IMR-90 (cell line): Measurements from ENCODE around the gene COLGALT1.

Experiments used
- BHLHE40 ChIP-seq: fragments of 150-350 bp; IDR thresholded peaks from 2 replicates; pipeline ENCODE4 v1.6.1; 2016; ENCODE audit warnings: mild to moderate bottlenecking, low read depth, low read length
- CEBPB ChIP-seq: IDR thresholded peaks from 2 replicates; pipeline ENCODE4 v1.6.1; 2012; ENCODE audit warnings: low read depth, low read length, improper control_type of control experiment
- CHD1 ChIP-seq: IDR thresholded peaks from 2 replicates; pipeline ENCODE4 v1.6.1; 2012; ENCODE audit warnings: low read depth, low read length, improper control_type of control experiment
- MAFK ChIP-seq: IDR thresholded peaks from 2 replicates; pipeline ENCODE4 v1.6.1; 2012; ENCODE audit warnings: low read depth, low read length, improper control_type of control experiment
- MAZ ChIP-seq: IDR thresholded peaks from 2 replicates; pipeline ENCODE4 v1.6.1; 2012; ENCODE audit warnings: low read depth, mild to moderate bottlenecking, low read length, improper control_type of control experiment, moderate library complexity, borderline replicate concordance
- MXI1 ChIP-seq: IDR thresholded peaks from 2 replicates; pipeline ENCODE4 v1.6.1; 2012; ENCODE audit warnings: low read depth, mild to moderate bottlenecking, low read length, moderate library complexity, borderline replicate concordance
- POLR2A ChIP-seq: IDR thresholded peaks from 2 replicates; pipeline ENCODE4 v1.6.1; 2012; ENCODE audit warnings: mild to moderate bottlenecking, low read depth, low read length
- RFX5 ChIP-seq: IDR thresholded peaks from 2 replicates; pipeline ENCODE4 v1.8.0; 2012; ENCODE audit warnings: low read depth, mild to moderate bottlenecking, low read length, moderate library complexity
- SMC3 ChIP-seq: fragments of 150-350 bp; IDR thresholded peaks from 2 replicates; pipeline ENCODE4 v1.6.1; 2016; ENCODE audit warnings: low read depth, mild to moderate bottlenecking, antibody characterized with exemption, low read length, moderate library complexity
- TF ChIP-seq, protein P1 (sequence below): conservative IDR thresholded peaks from 2 replicates; pipeline ENCODE4 v1.5.1; 2012; ENCODE audit warnings: mild to moderate bottlenecking, low read depth, low read length, improper control_type of control experiment
- TF ChIP-seq, protein P2 (sequence below): fragments of 150-350 bp; IDR thresholded peaks from 2 replicates; pipeline ENCODE4 v1.6.1; 2017; ENCODE audit warnings: mild to moderate bottlenecking, antibody characterized with exemption, low read length, low read depth
- TF ChIP-seq, protein P3 (sequence below): fragments of 150-350 bp; IDR thresholded peaks from 2 replicates; pipeline ENCODE4 v1.6.1; 2016; ENCODE audit warnings: low read depth, mild to moderate bottlenecking, low read length, moderate library complexity, borderline replicate concordance

DNA sequence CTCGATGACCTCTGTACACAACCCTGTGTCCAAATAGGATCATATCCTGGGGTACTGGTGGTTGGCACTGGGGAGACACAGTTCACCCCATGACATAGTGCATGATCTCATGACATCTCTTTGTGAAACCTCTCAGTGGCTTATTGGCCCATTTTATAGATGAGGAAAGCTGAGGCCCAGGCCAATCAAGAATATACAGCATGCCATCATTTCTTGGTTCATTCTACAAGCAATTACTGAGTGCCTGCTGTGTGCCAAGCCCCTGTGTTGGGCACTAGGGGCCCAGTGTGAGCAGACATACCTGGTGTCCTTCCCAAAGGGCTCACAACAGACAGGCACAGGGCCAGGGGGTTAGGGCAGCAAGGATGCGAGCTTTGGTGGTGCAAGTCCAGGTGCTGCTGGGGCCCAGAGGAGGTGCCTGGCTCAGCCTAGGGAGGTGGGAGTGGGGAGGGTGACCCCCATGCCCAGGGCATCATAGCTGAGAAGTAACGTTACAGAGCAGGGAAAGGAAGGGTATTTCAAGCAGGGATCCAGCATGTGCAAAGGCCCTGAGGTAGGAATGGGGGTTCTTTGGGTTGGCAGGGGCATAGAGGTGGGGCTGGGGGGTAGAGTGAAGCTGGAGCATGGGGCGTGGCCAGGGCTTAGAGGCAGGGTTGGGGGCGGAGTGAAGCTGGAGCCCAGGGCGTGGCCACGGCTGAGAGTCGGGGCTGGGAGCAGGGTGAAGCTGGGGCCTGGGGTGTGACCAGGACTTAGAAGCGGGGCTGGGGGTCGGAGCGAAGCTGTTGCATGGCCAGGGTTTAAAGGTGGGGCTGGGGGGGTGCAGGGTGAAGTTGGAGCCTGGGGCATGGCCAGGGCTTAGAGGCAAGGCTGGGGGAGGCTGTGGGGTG, 20.7 kb downstream of the COLGALT1 start:
- TF ChIP-seq, protein P1, sequence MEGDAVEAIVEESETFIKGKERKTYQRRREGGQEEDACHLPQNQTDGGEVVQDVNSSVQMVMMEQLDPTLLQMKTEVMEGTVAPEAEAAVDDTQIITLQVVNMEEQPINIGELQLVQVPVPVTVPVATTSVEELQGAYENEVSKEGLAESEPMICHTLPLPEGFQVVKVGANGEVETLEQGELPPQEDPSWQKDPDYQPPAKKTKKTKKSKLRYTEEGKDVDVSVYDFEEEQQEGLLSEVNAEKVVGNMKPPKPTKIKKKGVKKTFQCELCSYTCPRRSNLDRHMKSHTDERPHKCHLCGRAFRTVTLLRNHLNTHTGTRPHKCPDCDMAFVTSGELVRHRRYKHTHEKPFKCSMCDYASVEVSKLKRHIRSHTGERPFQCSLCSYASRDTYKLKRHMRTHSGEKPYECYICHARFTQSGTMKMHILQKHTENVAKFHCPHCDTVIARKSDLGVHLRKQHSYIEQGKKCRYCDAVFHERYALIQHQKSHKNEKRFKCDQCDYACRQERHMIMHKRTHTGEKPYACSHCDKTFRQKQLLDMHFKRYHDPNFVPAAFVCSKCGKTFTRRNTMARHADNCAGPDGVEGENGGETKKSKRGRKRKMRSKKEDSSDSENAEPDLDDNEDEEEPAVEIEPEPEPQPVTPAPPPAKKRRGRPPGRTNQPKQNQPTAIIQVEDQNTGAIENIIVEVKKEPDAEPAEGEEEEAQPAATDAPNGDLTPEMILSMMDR = no peak
- TF ChIP-seq SMC3 (no peak), RFX5 (no peak), POLR2A (no peak), MAZ (no peak), CHD1 (no peak), MAFK (no peak), MXI1 (no peak), CEBPB (no peak), BHLHE40 (no peak)
- TF ChIP-seq, protein P2, sequence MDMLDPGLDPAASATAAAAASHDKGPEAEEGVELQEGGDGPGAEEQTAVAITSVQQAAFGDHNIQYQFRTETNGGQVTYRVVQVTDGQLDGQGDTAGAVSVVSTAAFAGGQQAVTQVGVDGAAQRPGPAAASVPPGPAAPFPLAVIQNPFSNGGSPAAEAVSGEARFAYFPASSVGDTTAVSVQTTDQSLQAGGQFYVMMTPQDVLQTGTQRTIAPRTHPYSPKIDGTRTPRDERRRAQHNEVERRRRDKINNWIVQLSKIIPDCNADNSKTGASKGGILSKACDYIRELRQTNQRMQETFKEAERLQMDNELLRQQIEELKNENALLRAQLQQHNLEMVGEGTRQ = no peak
- TF ChIP-seq, protein P3, sequence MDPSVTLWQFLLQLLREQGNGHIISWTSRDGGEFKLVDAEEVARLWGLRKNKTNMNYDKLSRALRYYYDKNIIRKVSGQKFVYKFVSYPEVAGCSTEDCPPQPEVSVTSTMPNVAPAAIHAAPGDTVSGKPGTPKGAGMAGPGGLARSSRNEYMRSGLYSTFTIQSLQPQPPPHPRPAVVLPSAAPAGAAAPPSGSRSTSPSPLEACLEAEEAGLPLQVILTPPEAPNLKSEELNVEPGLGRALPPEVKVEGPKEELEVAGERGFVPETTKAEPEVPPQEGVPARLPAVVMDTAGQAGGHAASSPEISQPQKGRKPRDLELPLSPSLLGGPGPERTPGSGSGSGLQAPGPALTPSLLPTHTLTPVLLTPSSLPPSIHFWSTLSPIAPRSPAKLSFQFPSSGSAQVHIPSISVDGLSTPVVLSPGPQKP = no peak
